SK-N-SH (cell line): Measurements from ENCODE around the gene SENP8.

Experiments
- CTCF ChIP-seq: fragments of 200-600 bp; sonication (generic); IDR thresholded peaks from 2 replicates; pipeline ENCODE4 v1.6.1; 2017; ENCODE audit warnings: antibody characterized with exemption, mild to moderate bottlenecking, moderate library complexity
- EP300 ChIP-seq, 2 experiments: IDR thresholded peaks; 2 replicates each; pipeline versions ENCODE4 v1.4.0 to v1.6.1; 2012; ENCODE audit warnings: borderline replicate concordance in 1 of 2, low read depth in 1 of 2, low read length in 1 of 2
- FOXJ3 ChIP-seq: sonication (generic); formaldehyde crosslinking; IDR thresholded peaks from 2 replicates; pipeline ENCODE4 v1.5.1; 2020; ENCODE audit warnings: mild to moderate bottlenecking, missing genetic modification reagents
- MAX ChIP-seq: IDR thresholded peaks from 2 replicates; pipeline ENCODE4 v1.4.0; 2012; ENCODE audit warnings: low read depth
- POLR2AphosphoS5 ChIP-seq: IDR thresholded peaks from 2 replicates; pipeline ENCODE4 v1.6.1; 2012; ENCODE audit warnings: low read depth, low read length
- RAD21 ChIP-seq: IDR thresholded peaks from 2 replicates; pipeline ENCODE4 v1.6.1; 2012; ENCODE audit warnings: mild to moderate bottlenecking, low read length
- RXRA ChIP-seq: IDR thresholded peaks from 2 replicates; pipeline ENCODE4 v1.4.0; 2012; ENCODE audit warnings: low read depth, mild to moderate bottlenecking, borderline replicate concordance
- SIN3A ChIP-seq: IDR thresholded peaks from 2 replicates; pipeline ENCODE4 v1.6.1; 2012; ENCODE audit warnings: low read depth, mild to moderate bottlenecking, low read length, moderate library complexity, borderline replicate concordance
- TCF12 ChIP-seq: IDR thresholded peaks from 2 replicates; pipeline ENCODE4 v1.4.0; 2012
- TEAD4 ChIP-seq: IDR thresholded peaks from 2 replicates; pipeline ENCODE4 v1.4.0; 2012; ENCODE audit warnings: mild to moderate bottlenecking, borderline replicate concordance; ENCODE audit not compliant: insufficient read depth
- USF1 ChIP-seq: IDR thresholded peaks from 2 replicates; pipeline ENCODE4 v1.4.0; 2012; ENCODE audit warnings: low read depth, borderline replicate concordance

- no peak for TF ChIP-seq CTCF
- no peak for TF ChIP-seq RXRA
- no peak for TF ChIP-seq TCF12
- no peak for TF ChIP-seq POLR2AphosphoS5
- TF ChIP-seq FOXJ3 (CRISPR knock-in tag), result no peak
- TF ChIP-seq RAD21, result no peak
- TF ChIP-seq MAX, result no peak
- TF ChIP-seq USF1, result no peak
- no peak for TF ChIP-seq EP300 (IDR thresholded peaks at IDR 0.05; ENCODE audit: borderline replicate concordance in 1 of 2, low read depth in 1 of 2, low read length in 1 of 2)
- TF ChIP-seq TEAD4, result no peak
- TF ChIP-seq SIN3A, result no peak
Measured at GRCh38 chr15:72176743-72177142, 58.5 kb downstream of the SENP8 start.
